GM18951 (cell line): Measurements from ENCODE around the gene ERMP1.
"Not testable (repeated sequence)": the region's sequence is repeated elsewhere in the genome, so short reads cannot be mapped to it uniquely, and the experiment has no call there.

Source experiments
- POLR2A ChIP-seq: IDR thresholded peaks from 4 replicates; pipeline ENCODE4 v1.6.1; 2011; ENCODE audit warnings: mild to moderate bottlenecking; ENCODE audit not compliant: insufficient read length, insufficient read depth; ENCODE audit errors: extremely low read depth
- in situ Hi-C: fragments of 300-500 bp; cut with MboI; formaldehyde crosslinking; loops from one replicate; pipeline ENCODE4 v1.12.0; 2022; ENCODE audit warnings: low sequenced_read_pairs, mixed read lengths, inconsistent platforms; ENCODE audit not compliant: unreplicated experiment

Gene ERMP1

DNA sequence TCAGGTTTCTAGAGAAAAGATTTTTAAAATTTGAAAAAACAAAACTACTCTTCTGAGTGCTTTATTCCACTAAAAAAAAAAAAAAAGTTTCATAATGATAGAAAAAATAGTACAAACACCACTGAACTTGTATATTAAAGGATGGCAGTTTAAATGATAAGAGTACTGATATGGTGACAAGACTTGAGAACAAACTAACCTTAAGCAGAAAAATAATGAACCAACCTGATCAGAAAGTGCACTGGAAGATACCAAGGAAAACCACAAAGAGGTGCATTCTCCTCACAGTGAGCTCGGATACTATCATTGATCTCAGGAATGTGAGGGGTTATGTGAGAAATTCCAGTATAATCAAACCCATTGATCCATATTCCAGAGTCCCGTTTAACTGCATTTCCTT lies 34.3 kb downstream of the ERMP1 start:
- TF ChIP-seq POLR2A = no peak
- in situ Hi-C loops = no loop called here

DNA sequence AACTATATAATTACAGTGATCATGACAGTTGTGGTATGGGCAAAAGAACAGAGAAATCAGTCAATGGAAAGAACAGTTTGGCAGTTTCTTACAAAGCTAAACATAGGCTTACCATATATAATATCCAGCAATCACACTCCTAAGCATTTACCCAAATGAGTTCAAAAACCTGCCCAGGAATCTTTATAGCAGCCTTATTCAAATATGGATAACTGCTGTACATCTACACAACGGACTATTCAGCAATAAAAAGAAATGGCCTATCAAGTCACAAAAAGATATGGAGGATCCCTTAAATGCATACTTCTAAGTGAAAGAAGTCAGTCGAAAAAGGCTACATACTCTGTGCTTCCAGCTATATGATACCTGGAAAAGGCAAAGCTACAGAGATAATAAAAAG lies 36.6 kb downstream of the ERMP1 start:
- no peak for TF ChIP-seq POLR2A
- in situ Hi-C loops = no loop called here

DNA sequence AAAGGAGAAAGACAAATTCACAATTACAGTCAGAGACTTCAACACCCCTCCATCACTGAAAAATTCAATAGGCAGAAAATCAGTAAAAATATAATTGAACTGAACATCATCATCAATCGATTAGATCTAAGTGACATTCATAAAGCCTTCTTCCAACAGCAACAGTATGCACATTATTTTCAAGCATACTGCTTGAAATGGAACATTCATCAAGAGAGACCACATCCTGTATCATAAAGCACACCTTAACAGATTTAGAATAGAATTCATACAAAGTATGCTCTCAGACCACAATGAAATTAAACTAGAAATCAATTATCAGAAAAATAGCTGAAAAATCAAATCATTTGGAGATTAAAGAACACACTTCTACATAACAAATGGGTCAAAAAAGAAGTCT lies 39.1 kb downstream of the ERMP1 start:
- TF ChIP-seq POLR2A = no peak
- in situ Hi-C loops = no loop called here

DNA sequence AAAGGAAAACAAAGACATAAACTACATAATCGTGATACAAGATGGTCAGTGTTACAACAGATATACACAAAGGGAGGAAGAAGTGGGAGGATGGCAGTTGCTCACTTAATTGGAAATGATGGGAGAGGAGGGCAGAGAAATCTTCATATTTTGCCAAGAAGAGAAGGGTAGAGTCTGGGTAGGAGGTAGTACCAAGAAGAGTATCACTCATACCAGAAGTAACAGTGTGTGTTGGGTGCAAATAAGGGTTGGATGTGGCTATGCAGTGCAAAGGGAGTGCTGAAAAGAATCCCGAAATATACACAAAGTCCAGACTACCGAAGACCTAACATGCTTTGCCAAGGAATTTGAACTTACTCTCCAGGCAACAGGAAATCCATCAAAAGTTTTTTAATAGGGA lies 41.0 kb downstream of the ERMP1 start:
- no peak for TF ChIP-seq POLR2A
- in situ Hi-C loops = no loop called here

DNA sequence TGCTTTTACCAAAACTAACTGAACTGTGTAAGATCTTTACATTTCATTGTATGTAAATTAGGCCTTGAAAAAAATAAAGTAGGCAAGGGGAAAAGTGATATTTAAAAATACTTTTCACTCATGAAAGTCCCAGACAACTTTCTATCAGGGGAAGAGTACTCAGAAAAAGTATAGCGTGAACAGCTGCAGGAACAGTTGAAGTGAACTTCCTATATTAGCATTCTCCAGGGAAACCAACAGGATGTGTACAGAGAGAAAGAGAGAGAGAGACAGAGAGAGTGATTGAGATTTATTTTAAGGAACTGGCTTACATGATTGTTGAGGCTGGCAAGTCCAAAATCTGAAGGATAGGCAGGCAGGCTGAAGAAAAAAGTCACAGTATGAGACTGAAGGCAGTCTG lies 42.0 kb downstream of the ERMP1 start:
- TF ChIP-seq POLR2A = no peak
- in situ Hi-C loops = no loop called here

DNA sequence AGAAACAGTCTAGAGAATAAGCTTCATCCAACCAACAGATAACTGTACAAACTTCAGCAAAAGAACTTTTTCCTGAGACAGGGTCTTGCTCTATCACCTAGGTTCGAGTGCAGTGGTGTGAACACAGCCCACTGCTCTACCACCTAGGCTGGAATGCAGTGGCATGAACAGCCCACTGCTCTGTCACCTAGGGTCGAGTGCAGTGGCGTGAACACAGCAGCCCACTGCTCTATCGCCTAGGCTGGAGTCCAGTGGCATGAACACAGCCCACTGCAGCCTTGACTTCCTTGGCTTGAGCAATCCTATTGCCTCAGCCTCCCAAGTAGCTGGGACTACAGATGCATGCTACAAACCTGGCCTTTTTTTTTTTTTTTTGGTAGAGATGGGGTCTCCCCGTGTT lies 43.4 kb downstream of the ERMP1 start:
- no peak for TF ChIP-seq POLR2A
- in situ Hi-C loops = no loop called here

DNA sequence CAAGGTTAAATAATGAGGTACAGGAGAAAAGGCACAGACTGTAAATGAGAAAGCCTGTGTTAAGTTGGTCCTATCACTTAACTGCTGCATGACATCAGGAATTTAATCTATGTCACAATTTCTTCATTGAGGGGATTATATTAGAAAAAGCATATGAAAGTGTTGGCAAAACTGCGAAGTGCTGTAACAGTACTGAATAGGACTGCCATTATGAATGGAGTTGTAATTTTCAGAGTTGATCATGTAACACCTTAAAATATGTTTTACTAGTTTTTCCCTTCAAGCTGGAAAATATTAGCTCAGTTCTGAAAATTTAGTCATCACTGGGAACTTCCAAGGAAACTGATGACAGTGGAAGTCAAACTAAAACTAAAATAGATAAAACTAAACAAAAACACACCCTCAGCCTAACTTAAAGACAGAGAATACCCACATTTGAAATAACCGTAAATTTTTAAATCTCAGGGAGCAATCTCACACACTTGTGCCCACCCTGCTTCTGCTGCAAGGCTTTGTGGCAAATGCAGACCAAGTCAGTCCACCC lies 45.1 kb downstream of the ERMP1 start:
- in situ Hi-C loops = no loop called here
- no peak for TF ChIP-seq POLR2A

DNA sequence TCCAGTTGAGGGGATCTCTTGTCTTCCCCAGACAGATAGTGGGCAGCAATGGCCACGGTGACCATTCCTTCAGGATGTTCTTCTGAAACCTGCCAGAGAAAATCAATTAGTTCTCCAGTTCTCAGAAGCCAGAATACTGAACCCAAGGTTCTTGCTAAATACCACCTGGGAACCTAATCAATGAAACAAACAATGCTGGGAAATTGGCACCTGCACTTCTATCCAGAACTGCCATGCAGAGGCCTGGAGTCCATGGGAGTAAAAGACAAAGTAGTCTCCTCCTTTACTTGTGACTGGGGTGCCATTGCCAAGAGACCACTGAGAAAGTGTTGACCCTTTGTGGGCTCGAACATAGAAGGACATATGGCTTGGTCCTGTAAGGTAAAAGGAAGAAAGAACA lies 45.7 kb downstream of the ERMP1 start:
- in situ Hi-C loops = no loop called here
- no peak for TF ChIP-seq POLR2A

DNA sequence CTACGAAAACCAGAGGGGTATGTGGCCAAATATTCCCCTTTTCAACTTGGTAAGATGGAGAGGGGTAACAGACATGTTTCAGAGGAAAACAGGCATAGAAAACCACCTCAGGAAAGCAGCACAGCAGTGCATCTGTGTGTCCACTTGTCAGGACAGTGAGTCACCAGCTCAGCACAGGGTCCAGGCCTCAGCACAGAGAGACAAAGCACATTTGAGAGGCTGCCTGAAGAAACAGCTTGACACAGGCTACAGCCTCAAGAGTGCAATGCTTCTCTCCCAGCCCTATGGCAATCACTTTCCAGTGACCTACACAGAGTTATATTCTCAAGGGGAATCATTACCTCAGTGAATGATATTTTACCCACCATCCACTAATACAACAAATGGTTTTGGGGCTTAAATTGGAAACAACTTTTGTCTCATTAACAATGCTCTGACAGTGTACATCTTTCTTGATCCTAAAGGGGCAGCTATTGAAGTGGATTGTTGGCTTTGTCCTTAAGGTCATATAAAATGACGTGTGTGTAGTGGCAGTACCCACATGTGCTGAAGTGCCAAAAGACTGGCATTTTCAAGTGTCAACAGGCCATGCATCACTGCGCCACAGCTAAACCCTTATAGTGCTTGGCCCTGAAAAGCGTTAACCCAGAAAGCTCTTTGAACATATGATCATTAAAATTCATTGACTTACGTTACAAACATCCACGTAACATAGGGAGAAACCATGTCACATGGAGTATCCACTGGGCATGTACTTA lies 46.4 kb downstream of the ERMP1 start:
- TF ChIP-seq POLR2A = no peak
- in situ Hi-C loops = no loop called here

DNA sequence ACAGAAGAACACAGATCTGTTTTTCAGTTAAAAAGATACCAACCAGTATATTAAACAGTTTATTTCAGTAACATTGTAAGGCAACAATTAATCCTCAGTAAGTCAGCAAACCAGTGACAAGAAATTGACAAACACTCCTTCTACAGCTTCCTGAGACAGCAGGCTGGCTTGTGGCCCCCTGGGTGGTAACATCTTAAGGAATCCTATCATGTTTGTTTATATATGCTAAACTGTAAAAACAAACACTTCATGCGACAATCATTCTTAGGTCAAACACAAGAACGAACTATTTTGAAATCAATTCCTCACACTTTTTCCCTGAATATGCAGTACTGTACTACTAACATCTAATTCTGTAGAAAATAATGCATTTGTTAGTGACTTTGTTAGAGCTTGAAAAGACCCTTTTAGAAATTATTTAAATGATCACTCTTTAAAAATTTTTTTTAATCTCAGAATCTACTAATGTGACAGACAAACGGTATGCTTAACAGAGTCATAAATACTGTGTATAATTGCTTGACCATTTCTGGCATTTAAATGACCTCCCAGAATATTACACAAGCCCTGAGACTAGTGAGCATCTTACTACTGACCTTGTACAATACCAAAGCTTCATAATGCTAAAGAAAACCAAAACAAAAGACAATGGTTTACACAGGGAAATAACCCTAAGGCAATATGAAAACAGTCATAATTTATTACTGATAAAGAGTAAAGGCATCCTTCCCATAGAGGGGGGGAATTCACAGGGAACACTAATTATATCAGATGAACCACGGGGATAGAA lies 48.2 kb downstream of the ERMP1 start:
- TF ChIP-seq POLR2A = no peak
- in situ Hi-C loops = no loop called here

DNA sequence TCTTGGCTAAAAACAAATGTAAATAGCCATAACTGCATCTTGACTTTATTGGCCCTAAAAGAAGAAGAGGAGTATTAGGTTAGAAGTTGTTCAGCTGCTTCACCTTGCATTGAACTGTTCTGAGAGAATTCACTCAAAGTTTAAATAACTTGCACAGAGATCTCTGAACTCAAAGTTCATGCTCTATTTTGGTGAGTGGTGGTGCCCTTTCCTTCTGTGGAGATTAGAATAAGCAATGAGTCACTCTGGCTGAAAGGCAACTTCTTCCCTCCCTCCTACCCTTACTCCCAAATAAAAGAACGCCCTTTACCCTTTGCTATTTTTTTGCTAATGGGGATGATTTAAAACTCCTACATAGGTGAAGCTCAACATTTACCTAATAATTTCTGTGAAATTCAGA lies 48.9 kb downstream of the ERMP1 start:
- in situ Hi-C loops = no loop called here
- TF ChIP-seq POLR2A = no peak

DNA sequence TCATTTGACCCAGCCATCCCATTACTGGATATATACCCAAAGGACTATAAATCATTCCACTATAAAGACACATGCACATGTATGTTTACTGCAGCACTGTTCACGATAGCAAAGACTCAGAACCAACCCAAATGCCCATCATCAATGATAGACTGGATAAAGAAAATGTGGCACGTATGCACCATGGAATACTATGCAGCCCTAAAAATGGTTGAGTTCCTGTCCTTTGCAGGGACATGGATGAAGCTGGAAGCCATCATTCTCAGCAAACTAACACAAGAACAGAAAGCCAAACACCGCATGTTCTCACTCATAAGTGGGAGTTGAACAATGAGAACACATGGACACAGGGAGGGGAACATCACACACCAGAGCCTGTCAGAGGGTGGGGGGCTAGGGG lies 49.5 kb downstream of the ERMP1 start:
- in situ Hi-C loops = not testable (repeated sequence)

DNA sequence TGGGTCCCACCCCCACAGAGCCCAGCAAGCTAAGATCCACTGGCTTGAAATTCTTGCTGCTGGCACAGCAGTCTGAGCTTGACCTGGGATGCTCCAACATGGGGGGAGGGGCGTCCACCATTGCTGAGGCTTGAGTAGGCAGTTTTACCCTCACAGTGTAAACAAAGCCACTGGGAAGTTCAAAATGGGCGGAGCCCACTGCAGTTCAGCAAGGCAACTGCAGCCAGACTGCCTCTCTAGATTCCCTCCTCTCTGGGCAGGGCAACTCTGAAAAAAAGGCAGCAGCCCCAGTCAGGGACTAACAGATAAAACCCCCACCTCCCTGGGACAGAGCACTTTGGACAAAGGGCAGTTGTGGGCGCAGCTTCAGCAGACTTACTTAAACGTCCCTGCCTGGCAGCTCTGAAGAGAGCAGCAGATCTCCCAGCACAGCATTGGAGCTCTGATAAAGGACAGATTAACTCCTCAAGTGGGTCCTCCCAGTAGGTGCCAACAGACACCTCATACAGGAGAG lies 53.2 kb downstream of the ERMP1 start:
- in situ Hi-C loops = not testable (repeated sequence)

DNA sequence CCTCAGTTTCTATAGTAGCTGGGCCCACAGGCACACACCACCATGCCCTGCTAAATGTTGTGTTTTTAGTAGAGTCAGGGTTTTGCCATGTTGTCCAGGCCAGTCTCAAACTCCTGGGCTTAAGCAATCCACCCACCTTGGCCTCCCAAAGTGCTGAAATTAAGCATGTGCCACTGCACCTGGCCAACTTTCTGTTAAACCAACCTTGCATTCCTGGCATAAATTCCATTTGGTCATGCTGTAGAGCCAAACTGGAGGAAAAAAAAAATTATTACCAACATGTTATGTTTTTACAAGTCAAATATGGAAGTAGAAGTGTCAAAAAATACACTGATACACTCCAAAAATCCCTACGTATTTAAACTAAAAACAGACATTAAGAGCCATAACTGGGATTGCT lies 54.1 kb downstream of the ERMP1 start:
- in situ Hi-C loops = no loop called here
- no peak for TF ChIP-seq POLR2A
